ENCODE measurements around the gene SLC16A10. TPM values are rescaled to one million over a fixed set of nuclear protein-coding genes. Genes with fewer than 3 reads are reported as not detected.
"Not testable (repeated sequence)": the region's sequence is repeated elsewhere in the genome, so short reads cannot be mapped to it uniquely, and the experiment has no call there.

The SLC16A10 gene
- total RNA-seq, 1 donor from 2014 or later = 8.6 TPM

DNA sequence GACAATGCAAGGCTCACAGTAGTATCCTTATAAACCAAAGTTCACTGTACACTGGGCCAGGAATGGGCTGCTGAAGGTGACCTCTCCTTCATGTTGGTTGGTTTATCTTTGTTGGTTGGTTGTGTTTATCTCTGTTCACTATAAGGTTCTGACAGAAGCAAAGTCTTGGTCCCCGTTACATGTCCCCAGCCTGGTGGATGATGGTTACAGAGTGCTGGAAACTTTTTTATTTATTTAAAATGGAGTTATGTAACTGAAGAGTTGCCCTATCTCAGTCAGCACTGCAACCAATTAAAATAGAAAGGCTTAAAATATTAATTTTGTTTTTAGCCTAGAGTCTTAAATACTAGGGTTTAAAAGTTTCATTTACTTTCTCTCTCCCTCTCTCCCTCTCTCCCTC is 100.6 kb downstream of the SLC16A10 start:
- DNase-seq = no peak

GRCh38 chr6:111189666-111190210 is 102.4 kb downstream of the SLC16A10 start:
- not testable (repeated sequence) for DNase-seq

- DNase-seq = no peak
Observed at GRCh38 chr6:111190637-111191036, 103.3 kb downstream of the SLC16A10 start.

GRCh38 chr6:111191136-111191535 is 103.8 kb downstream of the SLC16A10 start:
- DNase-seq = not testable (repeated sequence)

DNA sequence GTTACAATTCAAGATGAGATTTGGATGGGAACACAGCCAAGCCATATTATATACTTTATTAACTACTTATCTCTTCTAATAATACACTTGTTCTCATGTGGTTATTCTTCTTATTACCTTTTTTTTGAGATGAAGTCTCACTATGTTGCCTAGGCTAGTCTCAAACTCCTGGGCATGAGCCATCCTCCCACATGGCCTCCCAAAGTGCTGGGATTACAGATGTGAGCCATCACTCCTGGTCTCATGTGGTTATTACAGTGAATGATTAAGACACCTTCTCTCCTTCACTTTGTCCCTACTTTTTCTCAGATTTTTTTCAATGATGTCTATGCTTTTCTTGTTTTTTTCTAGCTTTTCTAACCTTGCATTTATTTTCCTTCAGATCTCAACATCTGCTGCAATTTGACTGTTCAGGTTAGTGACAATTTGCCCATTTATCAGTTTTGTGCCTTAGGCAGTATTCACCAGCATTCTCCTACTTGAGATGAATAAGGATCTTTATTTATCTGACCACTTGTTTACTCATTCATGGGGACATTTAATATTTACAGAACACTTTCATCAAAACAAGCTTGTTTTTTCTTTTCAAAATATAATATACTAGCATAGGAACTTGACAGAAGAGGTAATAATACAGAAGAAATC is 105.7 kb downstream of the SLC16A10 start:
- DNase-seq = no peak

DNA sequence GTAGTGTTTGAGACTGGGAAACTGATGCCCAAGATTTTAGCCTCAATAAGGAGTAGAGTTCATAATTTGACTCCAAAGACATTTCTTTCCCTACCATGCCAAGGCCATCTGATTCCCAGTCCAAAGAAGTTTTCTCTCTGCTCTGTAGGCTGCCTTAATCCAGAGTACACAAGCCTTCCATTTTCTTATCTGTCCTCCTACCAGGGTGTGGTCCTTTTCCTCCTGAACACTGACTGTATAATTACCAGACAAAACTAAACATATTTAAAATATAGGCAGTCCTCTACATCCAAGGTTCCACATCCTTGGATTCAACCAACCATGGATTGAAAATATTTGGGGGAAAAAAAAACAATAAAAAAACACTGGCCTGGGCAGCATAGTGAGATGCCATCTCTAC is 108.4 kb downstream of the SLC16A10 start:
- DNase-seq = no peak

- DNase-seq = no peak
Observed at GRCh38 chr6:111198841-111199240, 111.5 kb downstream of the SLC16A10 start.

DNA sequence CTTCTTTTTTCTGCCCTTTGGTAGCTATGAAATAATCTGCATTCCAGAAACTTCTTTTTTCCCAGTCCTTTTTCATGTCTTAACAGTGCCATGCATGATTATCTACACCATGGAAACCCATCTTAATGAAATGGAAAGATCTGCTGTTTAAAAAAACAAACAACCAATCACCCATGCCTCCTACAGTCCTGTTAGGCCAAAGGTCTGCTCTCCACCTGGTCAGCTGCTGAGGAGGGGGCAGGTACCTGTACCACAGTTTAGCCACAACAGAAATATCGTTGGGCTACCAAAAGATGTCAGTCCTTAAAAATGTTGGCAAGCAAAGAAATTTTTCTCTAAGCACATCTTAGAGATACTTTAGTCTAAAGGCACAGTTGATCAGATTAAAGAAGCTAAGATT is 112.6 kb downstream of the SLC16A10 start:
- no peak for DNase-seq

DNA sequence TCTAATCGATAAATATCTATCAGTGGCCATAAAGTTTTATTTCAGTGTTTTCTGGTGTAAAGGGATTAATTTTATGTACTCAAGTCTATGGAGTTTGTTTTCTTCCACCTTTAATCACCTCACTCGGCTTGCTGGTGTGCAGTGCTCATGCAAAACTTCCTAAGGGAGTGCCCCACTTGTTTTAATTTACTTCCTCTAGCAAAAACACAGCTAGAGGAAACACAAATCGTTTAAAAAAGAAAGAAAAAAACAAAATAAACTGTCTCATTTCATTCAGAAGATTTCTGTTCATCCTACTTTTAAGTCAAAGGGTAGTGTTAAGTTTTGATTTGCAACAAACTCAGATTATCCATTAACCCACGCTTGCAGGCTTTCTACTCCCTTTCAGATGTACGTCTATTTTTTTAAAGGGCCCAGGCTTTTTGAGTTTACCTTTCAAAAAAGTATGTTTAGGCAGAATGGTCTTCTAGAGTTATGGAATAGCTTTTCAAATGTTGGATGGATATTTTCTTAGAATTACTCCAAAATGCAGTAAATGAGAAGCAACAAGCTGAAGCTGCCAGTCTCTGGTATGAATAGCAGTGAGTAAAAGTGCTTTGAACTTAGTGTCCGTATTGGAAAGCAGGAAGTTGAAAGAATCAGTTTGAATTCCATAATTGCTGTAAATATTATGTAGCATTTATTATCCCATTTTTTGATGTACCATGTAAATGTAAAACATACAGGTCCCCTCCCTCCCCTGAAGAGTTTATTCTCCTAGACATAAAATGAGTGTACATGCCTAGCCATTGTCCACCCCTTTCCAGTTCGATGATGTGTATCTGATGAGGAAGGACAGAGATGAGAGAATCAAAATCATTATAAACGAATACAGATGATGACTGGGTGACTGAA is 113.3 kb downstream of the SLC16A10 start:
- DNase-seq = no peak

DNA sequence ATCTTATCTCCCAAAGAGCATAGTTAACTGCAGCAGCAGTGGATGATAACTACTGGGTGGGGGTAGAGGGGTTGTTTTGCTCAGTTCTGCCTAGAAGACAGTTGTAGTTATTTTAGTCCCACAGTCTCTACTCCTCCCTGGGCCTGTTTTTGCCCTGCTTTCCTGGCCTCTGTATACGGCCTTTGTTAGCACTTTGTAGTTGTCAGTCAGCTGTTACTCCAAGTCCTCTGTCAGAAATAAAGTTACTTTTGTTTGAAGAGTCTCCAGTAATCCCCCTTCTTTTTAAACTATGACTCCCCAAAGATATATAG is 113.9 kb downstream of the SLC16A10 start:
- no peak for DNase-seq

DNA sequence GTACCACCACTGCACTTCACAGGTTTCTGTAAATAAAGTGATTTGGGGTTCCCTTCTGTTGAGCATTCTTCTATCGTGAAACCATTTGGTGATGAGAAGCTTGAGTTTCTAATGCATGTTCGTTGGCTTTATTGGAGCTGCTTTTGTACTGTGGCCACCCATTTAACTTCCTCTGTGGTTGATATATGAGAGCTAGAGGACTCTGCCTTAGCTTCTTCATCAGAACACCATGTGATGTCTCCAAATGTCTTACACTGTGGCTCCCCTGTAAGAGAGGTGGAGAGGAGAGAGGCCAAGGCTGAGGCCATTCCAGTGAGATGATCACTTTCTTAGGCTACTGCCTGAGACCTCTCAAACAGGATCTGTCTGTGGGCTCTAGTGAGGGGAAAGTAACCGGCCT is 114.5 kb downstream of the SLC16A10 start:
- no peak for DNase-seq

DNA sequence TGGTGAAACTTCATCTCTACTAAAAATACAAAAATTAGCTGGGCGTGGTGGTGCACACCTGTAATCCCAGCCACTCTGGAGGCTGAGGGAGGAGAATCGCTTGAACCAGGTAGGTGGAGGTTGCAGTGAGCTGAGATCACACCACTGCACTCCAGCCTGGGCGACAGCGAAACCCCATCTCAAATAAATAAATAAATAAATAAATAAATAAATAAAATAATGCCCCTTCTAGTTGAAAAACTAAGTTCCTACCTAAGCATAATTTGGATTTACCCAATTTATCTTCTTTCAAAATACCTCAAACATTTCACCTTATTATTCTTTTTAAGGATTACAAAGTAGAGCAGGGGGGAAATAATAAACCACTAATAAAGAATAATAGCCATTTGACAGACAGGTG is 116.2 kb downstream of the SLC16A10 start:
- not testable (repeated sequence) for DNase-seq

- DNase-seq = no peak
Observed at GRCh38 chr6:111204305-111204704, 117.0 kb downstream of the SLC16A10 start.

GRCh38 chr6:111204881-111205280 is 117.6 kb downstream of the SLC16A10 start:
- DNase-seq = no peak

GRCh38 chr6:111205502-111205901 is 118.2 kb downstream of the SLC16A10 start:
- DNase-seq = no peak

DNA sequence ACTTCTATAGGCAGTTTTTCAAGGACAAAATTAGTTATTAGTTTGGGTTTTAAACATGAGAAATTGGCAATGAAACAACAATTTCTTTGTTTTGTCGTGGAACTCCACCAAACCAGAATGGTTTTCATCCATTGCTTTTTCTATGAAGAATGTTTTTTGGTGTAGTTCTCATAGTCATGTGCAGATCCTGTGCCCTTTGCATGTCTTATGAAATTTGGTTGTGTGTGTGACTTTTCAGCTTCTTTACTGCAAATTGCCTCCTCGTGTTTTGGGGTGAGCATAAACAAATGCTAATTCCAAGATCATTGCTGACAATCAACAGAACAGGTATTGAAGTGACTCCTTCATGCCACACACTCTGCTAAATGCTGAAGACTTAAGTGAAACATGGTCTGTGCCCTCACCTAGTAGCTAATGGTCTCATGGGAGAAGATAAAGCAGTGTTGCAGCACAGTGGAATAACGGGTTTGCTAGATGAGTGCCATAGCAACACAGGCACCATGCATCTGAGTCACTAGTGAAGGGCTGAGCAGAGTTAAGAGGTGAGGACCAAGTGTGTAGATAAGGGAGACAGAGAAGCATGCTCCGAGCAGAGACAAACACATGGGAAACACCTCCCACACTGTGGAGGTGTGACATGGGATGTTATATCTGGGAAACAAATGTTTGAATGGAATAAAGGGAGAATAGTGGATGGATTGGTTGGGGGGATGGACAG is 120.0 kb downstream of the SLC16A10 start:
- DNase-seq = no peak

- no peak for DNase-seq
Observed at GRCh38 chr6:111208933-111209332, 121.6 kb downstream of the SLC16A10 start.

DNA sequence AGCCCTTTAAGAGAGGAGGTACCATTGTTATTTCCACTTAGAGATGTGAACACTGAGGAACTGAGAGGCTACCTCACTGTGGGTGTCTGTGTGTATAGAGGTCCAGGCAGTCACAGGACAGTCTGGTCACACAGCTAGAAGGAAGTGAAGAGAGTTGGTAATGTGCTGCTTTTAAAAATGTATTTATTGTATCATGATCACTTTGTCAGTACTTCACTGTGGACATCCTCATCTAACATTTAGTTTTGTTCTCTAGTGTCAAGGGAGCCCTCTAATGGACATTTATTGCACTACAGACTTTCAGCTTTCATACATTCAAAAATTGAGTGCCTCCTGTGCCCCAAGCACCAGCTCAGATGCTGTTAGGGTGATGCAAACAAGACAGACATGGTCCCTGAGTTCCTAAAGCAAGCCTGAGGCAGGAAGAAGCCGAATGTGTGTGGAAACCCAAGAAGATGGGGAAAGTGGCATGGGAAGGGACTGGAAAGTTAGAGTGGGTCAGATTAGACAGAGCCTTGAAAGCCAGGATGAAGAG is 123.0 kb downstream of the SLC16A10 start:
- peak; percentile 19 for DNase-seq

DNA sequence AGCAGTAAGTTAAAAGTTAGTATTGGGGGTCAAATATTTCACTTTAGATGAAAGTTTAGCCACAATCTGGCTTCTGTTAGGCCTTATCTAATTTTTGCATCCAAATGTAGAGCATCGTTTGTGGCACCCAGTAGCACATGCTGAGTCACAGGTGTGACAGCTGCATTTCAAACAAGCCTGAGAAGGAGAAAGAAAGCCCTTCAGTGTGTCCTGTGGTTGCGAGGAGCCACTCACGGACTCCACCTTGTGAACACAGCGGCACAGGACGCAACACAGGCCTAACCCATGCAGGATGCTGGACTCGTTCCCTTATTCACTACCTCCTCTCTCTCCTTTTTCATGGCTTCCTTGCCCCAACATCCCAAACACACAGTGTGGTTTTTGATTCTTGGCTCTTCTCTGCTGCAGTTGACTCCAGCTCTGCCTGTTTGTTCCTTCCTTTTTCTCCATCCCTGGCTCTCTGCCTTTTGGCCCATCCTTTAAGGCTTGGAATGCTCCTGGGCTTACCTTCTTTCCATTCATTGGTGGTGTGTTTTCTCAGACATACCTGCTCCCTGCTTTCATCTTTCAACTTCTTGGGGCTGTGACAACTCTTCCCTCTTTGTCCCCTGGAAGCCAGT is 124.2 kb downstream of the SLC16A10 start:
- no peak for DNase-seq

GRCh38 chr6:111212625-111213024 is 125.3 kb downstream of the SLC16A10 start:
- no peak for DNase-seq

DNA sequence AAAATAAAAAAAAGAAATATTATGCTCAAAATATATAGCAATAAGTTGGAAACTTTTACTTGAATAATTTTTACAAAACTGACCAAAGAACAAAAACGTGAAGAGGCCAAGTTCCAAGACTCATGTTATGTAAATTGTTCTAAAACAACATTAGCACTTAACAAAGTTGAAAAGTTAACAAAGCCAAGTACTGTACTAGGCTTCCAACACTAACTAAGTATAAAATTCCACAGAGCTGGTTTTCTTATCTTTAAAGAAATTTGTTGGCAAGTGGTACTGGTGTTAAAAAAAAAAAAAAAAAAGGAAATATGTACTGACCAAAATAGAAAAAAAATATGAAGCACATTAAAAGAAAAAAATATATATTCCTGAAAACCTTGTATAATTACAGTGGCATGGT is 127.8 kb downstream of the SLC16A10 start:
- DNase-seq = no peak

DNA sequence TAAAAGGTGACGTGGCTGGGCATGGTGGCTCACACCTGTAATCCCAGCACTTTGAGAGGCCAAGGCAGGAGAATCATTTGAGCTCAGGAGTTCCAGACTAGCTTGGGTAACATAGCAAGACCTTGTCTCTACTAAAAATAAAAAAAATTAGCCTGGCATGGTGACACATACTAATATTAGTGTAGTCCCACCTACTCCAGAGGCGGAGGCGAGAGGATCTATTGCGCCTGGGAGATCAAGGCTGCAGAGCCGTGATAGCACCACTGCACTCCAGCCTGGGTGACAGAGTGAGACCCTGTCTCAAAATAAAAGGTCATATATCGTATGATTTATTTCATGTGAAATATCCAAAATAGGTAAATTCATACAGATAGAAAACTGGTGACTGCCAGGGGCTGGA is 132.5 kb downstream of the SLC16A10 start:
- DNase-seq = no peak
